IMR-90 (cell line): ENCODE results near the gene CD3E. TPM values are rescaled to one million over a fixed set of nuclear protein-coding genes. Genes with fewer than 3 reads are reported as not detected.

ENCODE experiments used
- ATAC-seq: fragments of 200-7000 bp; cut with Tn5 transposase; 2 replicates; pipeline ENCODE4 v1.9.1; 2020; ENCODE audit warnings: low read depth, mild to moderate bottlenecking, moderate library complexity
- BruUV-seq: library from RNA; stranded (reverse); fragments of 400-500 nt; replicated peaks from 2 replicates; lab custom pipeline; 2021; lab: Mats Ljungman, UMichigan
- CTCF ChIA-PET: fragments of 300-600 bp; formaldehyde crosslinking; extraction: SDS; loops from one replicate; lab custom pipeline; 2021; ENCODE audit warnings: antibody characterized with exemption; lab: Yijun Ruan, JAX
- POLR2A ChIA-PET: fragments of 300-600 bp; sonication (Branson Sonifier 250); formaldehyde crosslinking; loops from one replicate; lab custom pipeline; 2022; ENCODE audit warnings: antibody characterized with exemption; ENCODE audit not compliant: unreplicated experiment; lab: Charles Lee
- DNase-seq: peaks from one replicate; pipeline ENCODE4 v3.0.0; 2013
- H2AFZ ChIP-seq: replicated peaks from 2 replicates; pipeline ENCODE3; 2013; ENCODE audit warnings: low read length, mild to moderate bottlenecking; ENCODE audit not compliant: poor library complexity
- H2AK5ac ChIP-seq: 2 replicates; pipeline ENCODE4 v1.6.1; 2013; ENCODE audit warnings: low read depth, low read length, inconsistent platforms
- H2AK9ac ChIP-seq: replicated peaks from 2 replicates; pipeline ENCODE3; 2013; ENCODE audit warnings: mild to moderate bottlenecking, low read depth, low read length, moderate library complexity; ENCODE audit not compliant: poor library complexity
- H2BK120ac ChIP-seq: 2 replicates; pipeline ENCODE4 v1.6.1; 2013; ENCODE audit warnings: low read depth, low read length, inconsistent platforms
- H2BK15ac ChIP-seq: 3 replicates; pipeline ENCODE4 v1.6.1; 2013; ENCODE audit warnings: low read depth, low read length, inconsistent platforms
- H2BK20ac ChIP-seq: 2 replicates; pipeline ENCODE4 v1.6.1; 2013; ENCODE audit warnings: low read depth, mild to moderate bottlenecking, inconsistent platforms, low read length, moderate library complexity
- H2BK5ac ChIP-seq: 2 replicates; pipeline ENCODE4 v1.6.1; 2013; ENCODE audit warnings: mild to moderate bottlenecking, low read depth, low read length, inconsistent platforms; ENCODE audit not compliant: poor library complexity, severe bottlenecking
- H3K14ac ChIP-seq: replicated peaks from 2 replicates; pipeline ENCODE4 v1.6.1; 2013; ENCODE audit warnings: low read depth, low read length, inconsistent platforms
- H3K18ac ChIP-seq: 2 replicates; pipeline ENCODE4 v1.6.1; 2013; ENCODE audit warnings: low read depth, low read length, control low read depth
- H3K23ac ChIP-seq: 2 replicates; pipeline ENCODE4 v1.6.1; 2013; ENCODE audit warnings: low read depth, low read length, inconsistent platforms
- H3K27ac ChIP-seq: 2 replicates; pipeline ENCODE4 v1.5.1; 2013; ENCODE audit warnings: mild to moderate bottlenecking, control low read depth, low read length; ENCODE audit not compliant: insufficient read depth
- H3K27me3 ChIP-seq: 2 replicates; pipeline ENCODE4 v1.6.1; 2013; ENCODE audit warnings: low read length; ENCODE audit not compliant: control insufficient read depth, insufficient read depth
- H3K36me3 ChIP-seq: 2 replicates; pipeline ENCODE4 v1.6.1; 2013; ENCODE audit warnings: low read length, mixed read lengths; ENCODE audit not compliant: control insufficient read depth, insufficient read depth
- H3K4ac ChIP-seq: 2 replicates; pipeline ENCODE4 v1.6.1; 2013; ENCODE audit warnings: low read depth, low read length, inconsistent platforms
- H3K4me1 ChIP-seq: 2 replicates; pipeline ENCODE4 v1.6.1; 2013; ENCODE audit warnings: low read length, mixed read lengths; ENCODE audit not compliant: control insufficient read depth, insufficient read depth
- H3K4me2 ChIP-seq: 2 replicates; pipeline ENCODE4 v1.6.1; 2013; ENCODE audit warnings: low read depth, mild to moderate bottlenecking, control low read depth, low read length, moderate library complexity
- H3K4me3 ChIP-seq: 2 replicates; pipeline ENCODE4 v1.5.1; 2013; ENCODE audit warnings: low read depth, mild to moderate bottlenecking, control low read depth, low read length, moderate library complexity; ENCODE audit not compliant: insufficient read depth
- H3K56ac ChIP-seq: 2 replicates; pipeline ENCODE4 v1.6.1; 2013; ENCODE audit warnings: low read length, inconsistent platforms; ENCODE audit not compliant: insufficient read depth; ENCODE audit errors: extremely low read depth
- H3K79me1 ChIP-seq, 2 experiments: 2 replicates each; pipeline ENCODE4 v1.6.1; 2013; ENCODE audit warnings: low read length in 2 of 2, inconsistent platforms in 1 of 2, low read depth in 1 of 2
- H3K9ac ChIP-seq: 2 replicates; pipeline ENCODE4 v1.6.1; 2013; ENCODE audit warnings: low read depth, low read length, control low read depth
- H3K9me1 ChIP-seq: 2 replicates; pipeline ENCODE4 v1.6.1; 2013; ENCODE audit warnings: low read length, inconsistent platforms; ENCODE audit not compliant: insufficient read depth
- H3K9me3 ChIP-seq: 2 replicates; pipeline ENCODE4 v1.6.1; 2013; ENCODE audit warnings: low read length; ENCODE audit not compliant: control insufficient read depth, insufficient read depth
- H4K20me1 ChIP-seq: 2 replicates; pipeline ENCODE4 v1.6.1; 2013; ENCODE audit warnings: low read length, inconsistent platforms; ENCODE audit not compliant: insufficient read depth
- H4K5ac ChIP-seq: 2 replicates; pipeline ENCODE4 v1.6.1; 2013; ENCODE audit warnings: mild to moderate bottlenecking, low read depth, low read length, control low read depth
- H4K8ac ChIP-seq, 2 experiments: 2 replicates each; pipeline ENCODE4 v1.6.1; 2013; ENCODE audit warnings: low read depth in 2 of 2, low read length in 2 of 2, control low read depth in 1 of 2, inconsistent platforms in 1 of 2
- H4K91ac ChIP-seq: 2 replicates; pipeline ENCODE4 v1.6.1; 2013; ENCODE audit warnings: low read depth, low read length, inconsistent platforms; ENCODE audit not compliant: insufficient read depth
- CHD1 ChIP-seq: IDR thresholded peaks from 2 replicates; pipeline ENCODE4 v1.6.1; 2012; ENCODE audit warnings: low read depth, low read length, improper control_type of control experiment
- FOS ChIP-seq: fragments of 150-350 bp; IDR thresholded peaks from 2 replicates; pipeline ENCODE4 v1.6.1; 2016; ENCODE audit warnings: low read depth, low read length
- MAZ ChIP-seq: IDR thresholded peaks from 2 replicates; pipeline ENCODE4 v1.6.1; 2012; ENCODE audit warnings: low read depth, mild to moderate bottlenecking, low read length, improper control_type of control experiment, moderate library complexity, borderline replicate concordance
- POLR2A ChIP-seq: IDR thresholded peaks from 2 replicates; pipeline ENCODE4 v1.6.1; 2012; ENCODE audit warnings: mild to moderate bottlenecking, low read depth, low read length
- RAD21 ChIP-seq: IDR thresholded peaks from 2 replicates; pipeline ENCODE4 v1.6.1; 2012; ENCODE audit warnings: low read length, improper control_type of control experiment
- RCOR1 ChIP-seq: IDR thresholded peaks from 2 replicates; pipeline ENCODE4 v1.6.1; 2012; ENCODE audit warnings: mild to moderate bottlenecking, low read length, improper control_type of control experiment; ENCODE audit not compliant: insufficient replicate concordance
- SMC3 ChIP-seq: fragments of 150-350 bp; IDR thresholded peaks from 2 replicates; pipeline ENCODE4 v1.6.1; 2016; ENCODE audit warnings: low read depth, mild to moderate bottlenecking, antibody characterized with exemption, low read length, moderate library complexity
- WGBS, 2 experiments: methylation state at CpG; one replicate each; pipeline versions ENCODE4 v1.1.5 to v1.1.7; 2013; ENCODE audit warnings: missing lambda C conversion rate in 2 of 2; ENCODE audit not compliant: insufficient read length in 1 of 2; ENCODE audit errors: extremely low coverage in 2 of 2; 5-methylcytosine and 5-hydroxymethylcytosine counted together
- dilution Hi-C: fragments of 300-500 bp; cut with HindIII; formaldehyde crosslinking; loops from one replicate; pipeline ENCODE4 v1.14.3; 2018; ENCODE audit warnings: low sequenced_read_pairs; ENCODE audit not compliant: unreplicated experiment
- in situ Hi-C: fragments of 300-500 bp; cut with MboI; formaldehyde crosslinking; loops from 3 replicates; pipeline ENCODE4 v1.14.3; 2019; ENCODE audit warnings: low sequenced_read_pairs, inconsistent platforms, mixed read lengths
- intact Hi-C: fragments of 100-400 bp; cut with micrococcal nuclease; formaldehyde crosslinking; loops from 2 replicates; pipeline ENCODE4 v1.10.0; 2022
- polyA plus RNA-seq, 3 experiments: library from polyadenylated mRNA; depleted of rRNA; stranded (reverse); fragments of >200 nt; gene quantifications; 2 replicates each; pipeline ENCODE4 v1.2.3, GENCODE V29; 2012; ENCODE audit warnings: low replicate concordance in 1 of 3
- total RNA-seq: library from RNA; depleted of rRNA; stranded (reverse); fragments of >200 nt; gene quantifications from 2 replicates; pipeline ENCODE4 v1.2.3, GENCODE V29; 2012
- TF ChIP-seq, protein P1 (sequence below): conservative IDR thresholded peaks from 2 replicates; pipeline ENCODE4 v1.5.1; 2012; ENCODE audit warnings: mild to moderate bottlenecking, low read depth, low read length, improper control_type of control experiment
- TF ChIP-seq, protein P2 (sequence below): fragments of 150-350 bp; IDR thresholded peaks from 2 replicates; pipeline ENCODE4 v1.6.1; 2016; ENCODE audit warnings: low read depth, mild to moderate bottlenecking, low read length, moderate library complexity, borderline replicate concordance
- TF ChIP-seq, protein P3 (sequence below): fragments of 150-350 bp; IDR thresholded peaks from 2 replicates; pipeline ENCODE4 v1.6.1; 2017; ENCODE audit warnings: mild to moderate bottlenecking, antibody characterized with exemption, low read length, low read depth

Gene CD3E
- total and polyA plus RNA-seq, 2 of the 4 experiments (the other 2 are of a cell fraction), result not detected

DNA sequence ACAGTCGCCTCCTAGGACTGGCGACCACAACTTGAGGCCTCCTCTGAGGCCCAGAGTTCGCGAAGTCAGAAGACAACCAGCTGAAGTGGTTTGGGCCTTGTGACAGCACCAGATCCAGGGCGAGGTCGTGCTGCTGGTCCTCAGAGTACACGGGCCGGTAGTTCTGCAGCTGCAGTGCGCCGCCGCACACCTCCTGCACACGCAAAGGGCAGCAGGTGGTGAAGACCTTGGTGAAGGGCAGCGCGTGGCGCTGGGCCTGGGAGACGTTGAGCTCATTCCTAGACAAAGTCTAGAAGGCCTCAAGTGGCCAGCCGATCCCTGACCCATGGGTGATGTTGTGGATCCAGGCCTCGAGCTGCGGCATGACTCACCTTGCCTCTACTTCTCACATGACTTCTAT is 18.2 kb downstream of the CD3E start:
- H3K4me3 ChIP-seq, result no peak overlapping the region
- no peak overlapping the region for H3K4me2 ChIP-seq
- H3K9me3 ChIP-seq, result no peaks in the 10 kb centered on the region
- intact Hi-C loops, result no loop called here
- H3K79me1 ChIP-seq, result no peaks in the 10 kb centered on the region
- no peak overlapping the region for H2BK20ac ChIP-seq
- H2BK120ac ChIP-seq, result no peak overlapping the region
- H3K27me3 ChIP-seq, result peaks cover 2% of the 10 kb centered on the region
- TF ChIP-seq MAZ (no peak), POLR2A (no peak), CHD1 (no peak), SMC3 (no peak), RAD21 (no peak), RCOR1 (no peak), FOS (no peak)
- TF ChIP-seq, protein P1, sequence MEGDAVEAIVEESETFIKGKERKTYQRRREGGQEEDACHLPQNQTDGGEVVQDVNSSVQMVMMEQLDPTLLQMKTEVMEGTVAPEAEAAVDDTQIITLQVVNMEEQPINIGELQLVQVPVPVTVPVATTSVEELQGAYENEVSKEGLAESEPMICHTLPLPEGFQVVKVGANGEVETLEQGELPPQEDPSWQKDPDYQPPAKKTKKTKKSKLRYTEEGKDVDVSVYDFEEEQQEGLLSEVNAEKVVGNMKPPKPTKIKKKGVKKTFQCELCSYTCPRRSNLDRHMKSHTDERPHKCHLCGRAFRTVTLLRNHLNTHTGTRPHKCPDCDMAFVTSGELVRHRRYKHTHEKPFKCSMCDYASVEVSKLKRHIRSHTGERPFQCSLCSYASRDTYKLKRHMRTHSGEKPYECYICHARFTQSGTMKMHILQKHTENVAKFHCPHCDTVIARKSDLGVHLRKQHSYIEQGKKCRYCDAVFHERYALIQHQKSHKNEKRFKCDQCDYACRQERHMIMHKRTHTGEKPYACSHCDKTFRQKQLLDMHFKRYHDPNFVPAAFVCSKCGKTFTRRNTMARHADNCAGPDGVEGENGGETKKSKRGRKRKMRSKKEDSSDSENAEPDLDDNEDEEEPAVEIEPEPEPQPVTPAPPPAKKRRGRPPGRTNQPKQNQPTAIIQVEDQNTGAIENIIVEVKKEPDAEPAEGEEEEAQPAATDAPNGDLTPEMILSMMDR, result no peak
- TF ChIP-seq, protein P2, sequence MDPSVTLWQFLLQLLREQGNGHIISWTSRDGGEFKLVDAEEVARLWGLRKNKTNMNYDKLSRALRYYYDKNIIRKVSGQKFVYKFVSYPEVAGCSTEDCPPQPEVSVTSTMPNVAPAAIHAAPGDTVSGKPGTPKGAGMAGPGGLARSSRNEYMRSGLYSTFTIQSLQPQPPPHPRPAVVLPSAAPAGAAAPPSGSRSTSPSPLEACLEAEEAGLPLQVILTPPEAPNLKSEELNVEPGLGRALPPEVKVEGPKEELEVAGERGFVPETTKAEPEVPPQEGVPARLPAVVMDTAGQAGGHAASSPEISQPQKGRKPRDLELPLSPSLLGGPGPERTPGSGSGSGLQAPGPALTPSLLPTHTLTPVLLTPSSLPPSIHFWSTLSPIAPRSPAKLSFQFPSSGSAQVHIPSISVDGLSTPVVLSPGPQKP, result no peak
- TF ChIP-seq, protein P3, sequence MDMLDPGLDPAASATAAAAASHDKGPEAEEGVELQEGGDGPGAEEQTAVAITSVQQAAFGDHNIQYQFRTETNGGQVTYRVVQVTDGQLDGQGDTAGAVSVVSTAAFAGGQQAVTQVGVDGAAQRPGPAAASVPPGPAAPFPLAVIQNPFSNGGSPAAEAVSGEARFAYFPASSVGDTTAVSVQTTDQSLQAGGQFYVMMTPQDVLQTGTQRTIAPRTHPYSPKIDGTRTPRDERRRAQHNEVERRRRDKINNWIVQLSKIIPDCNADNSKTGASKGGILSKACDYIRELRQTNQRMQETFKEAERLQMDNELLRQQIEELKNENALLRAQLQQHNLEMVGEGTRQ, result no peak
- POLR2A ChIA-PET, result no interaction called here
- H2AFZ ChIP-seq, result no peak overlapping the region
- ATAC-seq, result no peak
- no peak overlapping the region for H2AK5ac ChIP-seq
- in situ Hi-C loops, result no loop called here
- H3K27ac ChIP-seq, result no peak overlapping the region
- no peak overlapping the region for H4K91ac ChIP-seq
- no peak overlapping the region for H2BK5ac ChIP-seq
- no peak overlapping the region for H3K23ac ChIP-seq
- H3K18ac ChIP-seq, result no peak overlapping the region
- 91% methylated on average over 4 of the region's 19 CpGs; no CpG with 5 or more reads in 1 of the 2 experiments for WGBS, 2 experiments
- no peaks in the 10 kb centered on the region for H3K9me1 ChIP-seq
- H3K4me1 ChIP-seq, result no peaks in the 10 kb centered on the region
- H2BK15ac ChIP-seq, result no peak overlapping the region
- BruUV-seq, result no TSS peak
- no peak overlapping the region for H3K4ac ChIP-seq
- H2AK9ac ChIP-seq, result no peak overlapping the region
- CTCF ChIA-PET, result no interaction called here
- no peak for DNase-seq
- no peaks in the 10 kb centered on the region for H4K20me1 ChIP-seq
- no peak overlapping the region for H4K5ac ChIP-seq
- H3K9ac ChIP-seq, result no peak overlapping the region
- dilution Hi-C loops, result no loop called here
- H3K36me3 ChIP-seq, result no peaks in the 10 kb centered on the region
- H3K56ac ChIP-seq, result no peak overlapping the region
- H4K8ac ChIP-seq, result no peak overlapping the region
- no peak overlapping the region for H3K14ac ChIP-seq
